Limb (tissue), 2 donors: ENCODE measurements around the gene FGF14.

Source experiments
- DNase-seq, 2 donors: peaks; one replicate each; pipeline ENCODE4 v3.0.0-alpha.2; 2016; ENCODE audit errors: extremely low spot score in 2 of 2

Gene FGF14

DNA sequence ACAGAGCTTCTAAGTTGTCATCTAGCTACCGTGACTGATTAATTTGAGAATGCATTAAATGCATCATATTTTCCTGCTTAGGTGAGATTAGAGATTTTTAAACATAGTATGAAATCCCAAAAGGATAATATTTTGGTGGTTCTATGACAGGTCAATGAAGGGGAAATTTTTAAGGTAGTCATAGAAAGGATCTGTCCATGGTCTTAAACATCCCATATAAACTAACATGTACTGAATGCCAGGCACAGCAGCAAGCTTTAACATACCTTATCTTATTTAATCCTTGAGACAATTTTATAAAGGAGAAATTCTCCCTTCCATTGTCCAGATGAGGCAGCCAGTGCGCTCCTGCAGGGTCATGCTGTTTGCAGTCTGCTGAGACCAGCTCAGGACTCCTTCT is 466.0 kb downstream of the FGF14 start:
- no peak for DNase-seq

DNA sequence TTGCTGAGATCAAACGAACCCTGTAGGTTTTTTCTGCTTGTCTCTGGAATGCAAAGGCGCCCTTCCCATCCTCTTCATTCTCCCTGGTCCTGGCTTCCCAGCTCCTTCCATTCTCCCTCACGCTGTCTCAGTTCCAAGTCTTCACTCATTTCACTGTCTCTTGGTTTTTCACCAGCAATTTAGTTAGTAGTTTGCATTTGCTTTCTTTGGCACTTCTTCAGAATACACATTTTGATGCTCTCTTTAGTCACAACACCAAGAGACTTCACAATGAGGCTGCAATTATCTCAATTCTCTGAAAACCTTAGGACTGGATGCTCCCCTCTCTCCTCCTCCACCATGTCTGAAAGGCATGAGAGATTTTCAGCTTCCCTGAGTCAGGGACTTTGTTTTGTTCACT is 470.7 kb downstream of the FGF14 start:
- no peak for DNase-seq

DNA sequence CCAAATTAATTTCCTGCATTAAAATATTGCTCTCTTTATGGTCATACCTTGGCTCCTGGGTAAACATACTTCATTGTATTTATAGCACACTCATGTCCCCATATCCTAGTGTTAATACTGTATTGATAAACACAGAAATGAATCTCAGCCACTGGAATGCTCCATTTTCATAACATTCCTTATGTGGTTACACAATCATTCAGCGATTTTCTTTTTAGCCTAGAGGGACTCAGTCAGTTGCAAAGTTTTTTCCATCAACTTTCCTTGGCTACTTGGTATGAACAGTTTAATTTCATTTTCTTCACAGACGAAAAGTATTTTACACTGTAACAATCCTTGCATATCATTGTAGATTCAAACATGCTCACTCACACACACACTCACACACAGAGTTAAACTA is 471.5 kb downstream of the FGF14 start:
- no peak for DNase-seq

DNA sequence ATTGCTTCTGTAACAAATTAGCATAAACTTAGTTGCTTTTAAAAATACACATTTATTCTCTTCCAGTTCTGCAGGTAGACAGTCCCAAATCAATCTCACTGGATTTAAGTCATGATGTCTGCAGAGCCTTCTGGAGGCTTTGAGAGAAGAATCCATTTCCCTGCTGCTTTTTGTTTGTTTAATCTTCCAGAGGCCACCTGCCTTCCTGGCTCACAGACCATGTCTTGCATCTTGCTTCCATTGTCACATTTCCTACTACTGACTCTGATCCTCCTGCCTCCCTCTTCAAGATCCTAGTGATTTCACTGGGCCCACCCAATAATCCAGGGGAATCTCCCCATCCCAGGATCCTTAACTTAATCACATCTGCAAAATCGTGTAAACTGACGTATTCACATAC is 476.1 kb downstream of the FGF14 start:
- no peak for DNase-seq

DNA sequence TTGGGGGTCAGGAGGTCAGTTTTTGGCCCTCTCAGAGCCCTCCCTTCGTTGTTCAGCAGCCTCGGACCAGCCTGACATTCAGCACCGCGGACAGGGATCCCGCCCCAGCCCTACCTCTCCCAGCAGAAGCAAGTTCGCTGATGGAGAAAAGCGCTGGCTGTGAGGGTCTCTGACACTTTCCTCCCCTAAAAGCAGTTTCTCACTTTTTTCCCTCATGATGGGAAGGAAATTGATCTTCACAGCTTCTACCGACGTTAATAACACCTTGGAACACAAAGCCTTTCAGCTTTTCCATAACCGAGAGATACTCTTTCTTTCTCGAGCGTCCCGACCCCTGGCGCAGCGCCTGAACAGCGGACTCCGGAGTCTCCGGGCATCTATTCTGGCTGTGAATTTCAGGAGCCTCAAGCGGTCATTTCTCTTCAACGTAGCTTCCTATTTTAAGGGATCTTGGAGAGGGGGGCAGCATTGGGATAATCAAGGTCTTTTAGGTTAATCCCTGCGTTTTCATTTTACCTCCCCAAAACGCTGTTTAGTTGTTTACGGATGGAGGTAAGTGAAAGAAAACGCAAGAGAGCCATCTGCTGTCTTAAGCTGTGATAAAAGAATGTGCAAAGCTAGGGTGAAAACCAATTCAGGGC is 482.2 kb downstream of the FGF14 start:
- DNase-seq = peak; percentile 48 to 78

DNA sequence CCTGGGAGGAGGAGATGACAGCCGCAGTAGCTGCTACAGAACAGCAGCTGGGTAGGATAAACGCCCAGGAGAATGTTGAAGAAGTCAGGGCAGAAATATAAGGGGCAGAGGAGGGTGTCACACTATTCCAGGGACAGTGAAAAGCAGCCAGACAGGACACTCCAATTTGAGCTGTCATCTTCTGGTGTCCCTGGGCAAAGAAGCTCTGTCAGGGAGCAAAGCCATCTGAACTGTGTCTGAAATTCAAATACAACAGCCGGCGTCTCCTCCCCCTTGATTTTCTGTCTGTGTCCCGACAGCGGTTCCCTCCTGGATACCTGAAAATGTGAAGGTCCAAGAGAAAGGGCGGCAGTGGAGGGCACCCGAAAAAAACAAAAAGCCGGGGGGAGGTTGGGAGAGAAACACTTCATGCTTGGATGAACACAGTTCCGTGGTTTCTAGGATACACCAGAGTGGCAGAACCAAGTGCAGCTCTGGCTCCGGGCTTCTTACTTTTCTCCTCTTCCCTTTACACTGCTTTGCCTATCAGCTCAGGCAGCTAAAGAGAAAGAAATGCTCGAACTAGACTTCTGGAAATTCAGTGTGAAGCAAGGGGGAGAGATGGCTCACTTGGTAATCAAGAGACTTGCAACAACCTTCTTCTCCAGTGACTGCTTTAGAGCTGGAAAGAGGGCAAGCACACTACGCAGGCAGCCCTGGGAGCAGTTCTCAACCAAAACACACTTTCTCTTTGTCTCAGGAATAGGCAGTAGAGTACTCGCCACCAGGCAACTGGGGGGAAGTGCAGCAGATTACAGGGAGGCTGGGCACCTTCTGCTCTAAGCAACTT is 483.8 kb downstream of the FGF14 start:
- peak in 1 of 2 donors; percentile 34 for DNase-seq

DNA sequence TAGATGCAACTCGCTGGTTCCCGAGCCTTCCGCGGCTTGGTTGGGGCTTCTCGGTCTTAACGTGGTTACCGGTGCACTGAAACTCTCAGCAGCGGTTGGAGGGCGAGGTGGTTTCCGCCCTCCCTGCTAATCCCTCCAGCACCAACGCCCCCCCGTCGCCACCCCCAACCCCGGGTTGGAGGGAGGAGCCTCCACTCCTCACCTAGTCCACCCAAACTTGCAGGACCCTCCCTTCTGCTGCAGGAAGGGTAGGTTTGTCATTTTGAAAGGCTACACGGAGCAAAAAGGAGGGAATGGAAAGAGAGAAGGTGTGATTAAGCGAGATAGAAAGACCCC is 484.4 kb downstream of the FGF14 start:
- DNase-seq = peak in 1 of 2 donors; percentile 42

DNA sequence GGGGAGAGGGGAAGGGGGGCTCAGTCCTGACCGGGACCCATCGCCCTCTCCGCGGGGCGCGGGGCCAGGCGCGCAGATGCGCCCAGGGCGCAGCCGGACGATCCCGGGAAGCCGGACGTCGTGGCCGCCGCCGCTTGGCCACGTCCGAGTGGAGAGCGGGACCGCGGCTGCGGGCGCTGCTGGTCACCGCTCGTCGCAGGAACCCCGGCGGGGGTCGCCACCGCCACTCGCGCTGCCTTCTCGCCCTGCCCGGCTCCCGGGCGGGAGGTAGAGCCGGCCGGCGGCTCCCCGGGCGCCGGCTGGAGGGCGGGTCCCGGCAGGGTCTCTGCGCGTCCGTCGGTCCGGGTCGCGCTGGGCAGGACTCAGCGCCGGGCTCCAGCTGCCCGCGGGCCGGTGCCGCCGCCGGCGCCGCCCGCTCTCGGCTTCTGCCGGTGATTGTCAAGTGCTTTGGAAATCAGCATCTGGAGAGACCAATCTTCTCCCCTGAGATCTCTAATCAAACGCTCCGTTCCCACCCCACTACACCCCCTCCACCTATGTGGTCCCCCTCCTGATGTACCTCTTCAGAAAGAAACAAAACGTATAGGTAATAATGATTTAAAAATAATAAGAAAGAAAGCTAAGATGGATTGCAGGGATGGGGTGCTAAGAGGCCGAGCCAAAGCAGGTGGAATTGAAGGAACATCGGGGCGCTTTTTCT is 484.9 kb downstream of the FGF14 start:
- DNase-seq = peak in 1 of 2 donors; percentile 36

DNA sequence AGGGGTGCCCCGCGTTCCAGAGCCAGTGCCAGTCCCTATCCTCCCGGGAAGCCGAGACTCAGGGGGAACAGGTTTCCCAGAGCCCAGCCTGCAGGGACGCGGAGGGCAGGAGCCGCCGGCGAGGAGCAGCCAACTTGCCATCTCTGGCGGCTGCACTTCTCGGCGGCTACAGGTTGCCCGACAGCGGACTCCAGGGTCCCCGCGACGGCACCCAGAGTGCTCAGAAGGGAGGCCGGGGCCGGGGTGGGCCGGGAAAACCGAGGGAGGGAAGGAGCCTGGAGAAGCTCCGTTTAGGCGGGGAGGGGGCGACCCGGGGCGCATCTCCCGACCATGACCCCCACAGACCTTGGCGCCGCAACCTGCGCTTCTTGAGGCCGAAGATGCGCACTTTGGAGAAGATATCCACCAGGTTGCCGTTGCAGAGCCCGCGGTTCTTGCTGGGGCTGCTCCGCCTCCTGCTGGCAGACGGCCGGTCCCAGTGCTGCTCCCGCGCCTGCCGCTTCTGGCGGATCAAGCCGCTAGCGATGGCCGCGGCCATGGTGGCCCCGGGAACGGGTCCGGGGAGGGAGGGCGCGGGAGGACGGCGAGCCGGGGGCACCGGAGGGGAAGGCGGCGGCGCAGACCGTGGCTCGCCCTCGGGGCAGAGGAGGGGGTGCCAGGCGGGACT is 485.6 kb downstream of the FGF14 start:
- peak in 1 of 2 donors; percentile 71 for DNase-seq

DNA sequence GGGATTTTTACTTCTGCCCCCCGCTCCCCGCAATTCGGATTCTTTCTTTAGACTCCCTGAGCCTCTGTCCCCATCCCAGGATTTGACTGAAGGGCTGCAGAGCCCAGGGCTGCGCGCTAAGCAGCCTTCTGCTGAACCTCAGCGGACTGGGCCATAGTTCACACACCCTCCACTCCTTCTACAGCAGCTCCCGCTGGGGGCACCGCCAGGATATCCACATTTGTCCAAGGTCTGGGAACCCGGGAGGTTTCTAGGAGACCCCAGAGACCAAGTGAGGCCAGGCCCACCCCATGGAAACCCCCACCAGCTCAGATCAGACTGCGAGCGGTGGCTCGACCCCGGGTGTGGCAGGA is 486.1 kb downstream of the FGF14 start:
- DNase-seq = no peak

DNA sequence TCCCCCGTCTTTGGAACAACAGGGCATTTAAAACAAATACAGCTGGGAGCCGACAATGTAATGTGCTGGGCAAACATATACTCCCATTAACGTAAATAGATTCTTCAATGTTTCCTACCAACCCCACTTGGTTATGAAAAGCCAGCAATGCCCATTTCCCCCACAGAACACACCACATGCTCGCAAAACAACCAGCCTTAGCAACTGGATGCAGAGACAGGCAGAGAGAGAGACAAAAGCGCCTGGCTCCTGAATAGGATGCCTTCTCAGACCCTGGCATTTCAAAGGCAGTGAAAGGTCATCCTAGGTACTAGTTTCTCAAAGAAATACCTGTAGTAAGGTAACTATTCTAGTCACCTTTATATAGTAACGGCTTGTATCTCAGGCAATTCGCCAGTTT is 486.5 kb downstream of the FGF14 start:
- DNase-seq = no peak

DNA sequence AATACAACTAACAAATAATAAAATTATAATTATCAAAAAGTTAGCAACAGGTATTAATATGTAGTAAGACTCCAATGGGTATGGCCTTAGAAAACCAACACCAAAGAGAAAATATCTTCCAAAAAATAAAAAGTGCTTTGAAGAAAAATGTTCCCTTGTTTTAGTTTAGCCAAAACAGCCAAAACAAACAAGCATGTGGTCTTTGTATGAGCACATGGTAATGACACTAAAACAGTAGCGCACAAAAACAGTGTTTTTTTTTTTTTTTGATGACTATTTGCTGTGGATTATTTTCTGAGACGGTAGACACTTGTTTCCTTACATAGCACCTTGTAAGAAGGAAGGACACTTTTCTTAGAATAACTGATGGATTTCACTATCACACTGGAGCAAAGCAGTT is 490.1 kb downstream of the FGF14 start:
- no peak for DNase-seq

DNA sequence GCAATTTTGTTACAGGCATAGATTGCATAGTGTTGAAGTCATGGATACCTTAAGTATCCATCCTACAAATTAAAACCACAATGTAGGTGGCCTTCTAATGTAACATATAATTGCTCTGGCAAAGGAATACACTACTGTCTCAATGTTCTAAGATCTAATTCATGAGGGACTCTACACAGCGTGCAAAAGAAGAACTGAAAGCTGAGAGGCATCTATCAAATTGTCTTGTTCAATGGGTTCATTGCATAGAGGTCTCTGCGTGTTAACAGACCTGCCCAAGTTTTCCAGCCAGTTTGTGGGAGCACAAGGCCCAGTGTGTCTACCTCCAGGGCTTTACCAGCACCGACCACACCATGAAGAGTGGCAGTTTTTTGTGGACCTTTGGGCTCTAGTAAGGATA is 498.0 kb downstream of the FGF14 start:
- no peak for DNase-seq

DNA sequence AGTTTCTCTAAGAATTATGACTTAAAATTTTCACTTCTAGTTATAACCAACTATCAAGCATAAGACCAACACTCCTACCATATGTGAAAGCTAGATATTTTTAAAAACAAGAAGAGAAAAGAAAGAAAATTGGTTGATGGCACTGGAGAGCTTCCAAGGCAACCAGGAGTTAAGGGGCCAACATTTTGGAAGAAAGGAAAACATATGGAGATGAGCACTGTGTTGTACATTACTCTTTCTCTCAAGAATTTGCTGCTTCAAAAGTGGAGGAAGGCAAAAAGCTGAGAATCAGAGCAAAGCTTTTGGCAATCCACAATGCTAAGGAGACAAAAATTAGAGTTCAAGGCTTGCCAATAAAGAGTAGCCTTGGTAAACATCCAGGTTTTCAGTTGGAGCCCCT is 503.2 kb downstream of the FGF14 start:
- no peak for DNase-seq

DNA sequence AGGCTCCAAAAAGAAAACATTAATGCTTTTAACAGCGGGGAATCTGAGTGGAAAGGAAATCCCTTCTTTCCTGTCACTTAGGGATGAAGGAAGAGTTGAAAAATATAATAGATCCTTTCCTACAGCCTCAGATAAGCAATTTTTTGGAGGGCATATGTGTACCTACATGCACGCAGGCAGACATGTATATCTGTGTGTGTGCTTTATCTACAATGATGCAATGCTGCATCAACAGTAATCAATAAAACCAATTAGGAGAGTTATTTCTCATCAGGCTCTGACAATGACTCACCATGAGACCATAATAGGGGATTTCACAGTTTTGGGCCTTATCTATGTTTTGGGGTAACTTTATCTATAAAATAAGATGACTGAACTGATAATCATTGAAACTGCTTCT is 505.3 kb downstream of the FGF14 start:
- no peak for DNase-seq

DNA sequence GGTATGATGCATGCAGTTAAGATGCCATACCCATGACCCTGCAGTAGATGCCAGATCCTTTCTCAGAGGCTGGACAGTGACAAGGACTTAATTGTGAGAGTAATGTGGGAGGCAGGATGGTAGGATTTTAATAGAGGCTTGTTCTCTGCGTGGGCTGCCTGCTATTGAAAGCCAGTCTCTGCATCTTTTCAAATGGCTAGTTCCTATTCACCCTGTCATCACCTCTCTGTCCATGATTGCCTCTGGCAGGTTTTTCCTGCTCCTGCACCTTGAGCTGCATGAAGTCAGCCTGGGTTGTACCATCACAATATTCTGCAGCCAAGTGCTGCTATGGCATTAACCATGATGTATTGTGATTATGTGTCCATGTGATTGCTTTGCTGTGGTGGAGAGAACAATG is 508.8 kb downstream of the FGF14 start:
- DNase-seq = no peak

DNA sequence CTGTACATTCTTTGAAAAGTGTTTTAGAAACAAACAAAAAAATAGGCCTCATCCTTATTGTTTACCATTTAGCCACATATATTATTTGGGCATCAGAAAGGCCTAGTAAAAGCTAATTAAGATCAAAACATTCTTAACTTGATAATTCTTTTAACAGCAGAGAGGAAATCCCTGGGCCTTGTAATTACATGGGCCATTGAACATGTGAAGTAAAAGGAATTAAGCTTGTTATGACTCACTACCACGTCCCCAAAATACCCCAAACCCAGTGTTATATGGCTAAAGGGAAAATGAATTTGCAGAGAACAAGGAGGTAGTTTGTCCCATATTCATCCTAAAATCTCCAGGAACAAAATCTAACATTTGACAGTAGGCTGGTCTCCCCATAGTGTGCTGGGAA is 509.6 kb downstream of the FGF14 start:
- no peak for DNase-seq

DNA sequence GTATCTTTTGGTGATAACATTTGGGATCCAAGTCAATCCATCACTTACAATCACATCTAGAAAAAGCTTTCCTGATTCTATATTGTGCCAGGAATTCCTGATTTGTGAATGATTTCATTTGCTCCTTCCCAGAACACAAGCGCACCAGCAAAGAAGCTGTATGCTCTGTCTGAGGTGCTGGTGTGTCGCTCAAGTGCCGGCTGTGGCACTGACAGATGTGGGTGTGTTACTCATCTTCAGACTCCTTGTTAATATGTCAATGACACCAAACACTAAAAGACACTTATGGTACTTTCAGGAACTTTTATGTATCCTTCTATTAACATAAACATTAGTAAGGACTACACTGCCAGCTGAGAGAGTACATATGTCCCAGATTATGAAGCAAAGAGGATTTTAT is 520.3 kb downstream of the FGF14 start:
- DNase-seq = no peak

DNA sequence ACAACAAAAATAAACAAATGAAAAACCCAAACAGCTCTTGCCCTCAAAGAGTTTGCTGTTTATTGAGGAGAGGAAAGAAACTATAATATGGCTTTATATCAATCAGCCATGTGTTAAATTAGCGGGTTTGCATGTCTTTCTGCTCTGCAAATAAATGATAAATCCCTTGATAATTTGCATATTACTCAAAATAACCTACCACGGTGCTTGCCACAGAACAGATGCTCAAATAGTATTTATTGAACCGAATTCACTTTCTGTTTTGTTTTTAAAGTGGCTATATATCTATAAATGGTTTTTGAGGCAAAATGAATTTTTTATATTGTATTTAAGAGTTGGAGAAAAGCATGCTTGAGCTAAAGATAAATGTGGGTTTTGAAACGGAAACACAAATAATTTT is 521.3 kb downstream of the FGF14 start:
- DNase-seq = no peak

DNA sequence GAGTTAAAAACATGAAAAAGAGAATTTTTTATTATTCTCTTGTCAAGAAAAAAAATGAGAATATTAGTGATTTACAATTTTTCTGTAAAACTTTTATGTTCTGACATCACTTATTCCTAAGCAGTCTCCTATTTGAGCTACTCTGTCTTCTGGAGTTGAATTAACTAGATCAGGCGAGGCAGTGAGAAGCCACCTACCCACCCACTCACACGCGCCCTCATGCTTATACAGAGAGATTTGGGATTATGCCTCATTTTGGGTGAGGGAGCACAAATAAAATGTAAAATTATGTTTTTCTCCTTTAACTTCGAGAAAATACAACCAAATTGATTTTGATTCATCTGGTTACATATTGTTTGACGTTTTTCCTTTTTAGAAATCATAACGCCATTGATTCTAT is 524.9 kb downstream of the FGF14 start:
- no peak for DNase-seq

DNA sequence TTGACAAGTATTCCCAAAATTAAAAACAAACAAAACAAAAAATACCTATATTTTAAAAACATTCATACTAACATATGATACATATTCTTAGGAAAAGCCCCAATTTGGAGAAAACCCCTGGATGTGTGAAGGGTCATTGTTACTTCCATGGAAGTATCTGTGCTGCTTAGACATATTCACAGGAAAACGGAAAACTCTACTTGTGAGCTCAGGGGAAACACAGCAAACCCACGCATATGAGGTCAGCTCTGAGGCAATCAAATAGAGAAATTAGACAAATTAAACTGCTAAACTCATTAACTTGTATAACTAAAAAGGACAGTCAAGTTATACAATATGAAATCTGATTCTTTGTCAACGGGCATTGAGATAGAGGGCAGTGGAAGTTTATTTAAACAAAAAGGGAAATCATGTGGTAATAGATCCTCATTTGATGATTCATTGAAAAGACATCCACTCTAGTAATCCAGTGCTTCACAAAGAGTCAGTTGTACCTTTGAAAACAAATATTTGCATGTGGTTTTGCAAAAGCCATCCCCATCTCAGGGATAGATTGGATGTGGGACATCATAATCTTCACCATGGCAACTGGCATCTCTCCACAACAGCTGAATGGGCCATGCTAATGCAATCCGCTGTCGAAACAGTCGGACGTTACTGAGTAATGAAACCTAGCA is 526.0 kb downstream of the FGF14 start:
- DNase-seq = no peak

DNA sequence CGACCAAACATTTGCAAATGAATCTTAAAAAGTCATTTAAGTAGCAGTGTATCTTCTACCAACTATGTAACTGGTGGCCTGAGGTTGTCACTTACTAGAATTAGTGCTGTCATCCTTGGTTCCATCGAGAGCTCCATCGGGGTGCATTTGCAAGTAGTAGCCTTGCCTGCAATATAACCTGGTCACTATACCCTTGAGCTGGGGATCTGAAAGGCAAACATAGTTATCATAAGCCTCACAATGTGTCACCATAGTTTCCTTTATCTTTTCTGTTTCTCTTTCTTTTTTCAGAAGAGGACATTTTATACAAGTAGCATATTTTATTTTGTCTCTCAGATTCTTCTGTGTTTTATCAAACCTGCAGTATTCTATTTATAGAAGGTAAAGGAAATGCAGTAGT is 526.8 kb downstream of the FGF14 start:
- DNase-seq = no peak
